ENCODE results near the gene RAD54L.
"Not testable (repeated sequence)": the region's sequence is repeated elsewhere in the genome, so short reads cannot be mapped to it uniquely, and the experiment has no call there.

Gene RAD54L

DNA sequence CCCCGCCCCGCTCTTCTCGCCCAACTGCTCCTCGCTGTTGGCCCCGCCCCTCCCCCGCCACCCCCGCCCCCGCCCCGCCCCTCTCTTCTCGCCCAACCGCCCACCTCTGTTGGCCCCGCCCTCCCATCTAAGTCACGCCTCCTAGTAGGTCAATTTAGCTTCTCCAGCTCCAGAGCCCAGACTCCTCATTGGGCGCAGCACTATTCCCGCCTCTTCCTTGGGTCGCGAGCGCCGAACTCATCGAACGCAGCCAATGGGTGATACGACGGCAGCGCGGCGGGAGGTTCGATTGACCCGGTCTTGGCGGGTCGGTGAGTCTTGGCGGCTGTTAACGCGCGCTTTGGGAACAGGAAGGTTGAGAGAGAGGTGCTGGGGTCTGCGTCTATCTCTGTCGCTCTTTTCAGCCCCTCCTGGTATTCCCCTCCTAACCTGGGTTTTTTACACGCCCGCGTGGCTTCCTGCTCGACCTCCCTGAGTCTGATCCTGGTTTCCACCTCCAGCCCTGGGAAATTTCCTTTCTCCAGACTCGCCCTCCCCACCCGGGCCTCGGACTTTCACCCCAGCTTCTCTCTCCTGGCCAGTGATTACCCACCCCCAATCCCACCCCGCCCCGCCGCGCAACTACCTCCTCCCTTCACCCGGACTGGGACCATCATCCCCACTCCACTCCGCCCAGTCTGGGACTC is at the start of gene RAD54L:
TSS of gene RAD54L (plus strand) at position 328 of the 686 bp plus-strand sequence. CDS start 643 bp downstream, outside the sequence.
- peak; percentile 98 for DNase-seq (ENCODE audit: low read depth)

DNA sequence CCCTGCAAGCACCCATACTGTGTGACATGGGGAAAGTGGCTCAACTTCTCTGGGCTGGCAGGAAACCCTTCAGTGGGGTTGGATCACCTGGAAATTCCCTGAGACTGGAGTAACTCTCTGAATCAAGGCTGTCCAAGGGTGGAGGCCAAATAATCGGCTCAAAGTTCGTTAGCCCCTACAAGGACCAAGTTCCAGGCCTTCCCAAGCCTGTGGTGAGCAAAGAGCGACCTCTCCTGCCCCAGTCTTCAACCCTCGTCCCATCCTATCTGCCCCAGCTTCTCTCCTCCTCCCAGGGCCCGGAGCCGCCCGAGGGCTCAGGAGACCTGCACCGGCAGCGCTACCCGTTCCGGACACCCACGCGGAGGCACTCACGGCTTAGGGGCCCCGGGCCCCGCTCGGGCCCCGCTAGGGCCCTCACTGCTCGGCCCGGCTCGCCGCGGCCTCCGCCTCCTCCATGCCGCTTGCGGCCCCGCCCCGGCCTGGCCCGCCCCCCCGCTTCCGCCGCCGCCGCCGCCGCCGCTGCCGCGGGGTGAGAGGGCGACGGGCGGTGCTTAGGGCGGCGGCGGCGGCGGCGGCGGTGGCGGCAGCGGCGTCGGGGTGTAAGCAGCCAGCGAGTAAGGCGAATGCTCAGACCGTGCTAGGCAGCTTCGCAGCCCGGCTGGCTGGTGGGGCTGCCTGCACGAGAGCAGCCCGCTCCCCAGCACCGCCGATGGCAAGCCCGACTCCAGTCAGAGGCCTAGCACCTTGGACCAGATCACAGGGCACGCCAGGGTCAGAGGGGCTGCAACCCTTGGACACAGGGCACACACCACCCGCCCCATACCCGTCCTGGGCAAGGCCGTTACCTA is 49.4 kb upstream of the RAD54L start, which contains the start of gene POMGNT1:
TSS of gene POMGNT1 (minus strand) at position 471 of the 848 bp plus-strand sequence. CDS start 613 bp downstream, outside the sequence.
- no peak for DNase-seq (ENCODE audit: low read depth)

DNA sequence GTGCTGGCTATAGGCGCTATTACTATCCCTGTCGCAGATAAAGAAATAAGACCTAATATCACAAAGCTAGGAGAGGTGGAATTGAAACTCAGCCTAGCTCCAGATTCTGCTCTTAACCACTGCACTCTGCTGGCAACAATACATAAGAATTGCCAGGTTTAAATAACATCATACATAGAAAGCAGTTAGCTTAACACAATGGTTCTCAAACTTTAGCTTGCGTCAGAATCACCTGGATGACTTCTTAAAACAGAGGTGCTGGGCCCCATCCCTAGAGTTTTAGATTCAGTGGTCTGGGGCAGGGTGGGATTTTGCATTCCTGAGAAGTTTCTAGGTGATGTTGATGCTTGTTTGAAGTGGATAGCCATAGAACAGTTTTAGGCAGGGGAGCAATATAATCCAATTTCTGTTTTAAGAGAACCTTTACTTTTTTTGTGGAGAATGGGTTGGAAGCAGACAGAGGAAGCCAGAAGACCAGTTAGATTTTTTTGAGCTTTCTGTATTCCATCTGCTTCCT is 48.3 kb upstream of the RAD54L start:
- DNase-seq (ENCODE audit: low read depth), result no peak

DNA sequence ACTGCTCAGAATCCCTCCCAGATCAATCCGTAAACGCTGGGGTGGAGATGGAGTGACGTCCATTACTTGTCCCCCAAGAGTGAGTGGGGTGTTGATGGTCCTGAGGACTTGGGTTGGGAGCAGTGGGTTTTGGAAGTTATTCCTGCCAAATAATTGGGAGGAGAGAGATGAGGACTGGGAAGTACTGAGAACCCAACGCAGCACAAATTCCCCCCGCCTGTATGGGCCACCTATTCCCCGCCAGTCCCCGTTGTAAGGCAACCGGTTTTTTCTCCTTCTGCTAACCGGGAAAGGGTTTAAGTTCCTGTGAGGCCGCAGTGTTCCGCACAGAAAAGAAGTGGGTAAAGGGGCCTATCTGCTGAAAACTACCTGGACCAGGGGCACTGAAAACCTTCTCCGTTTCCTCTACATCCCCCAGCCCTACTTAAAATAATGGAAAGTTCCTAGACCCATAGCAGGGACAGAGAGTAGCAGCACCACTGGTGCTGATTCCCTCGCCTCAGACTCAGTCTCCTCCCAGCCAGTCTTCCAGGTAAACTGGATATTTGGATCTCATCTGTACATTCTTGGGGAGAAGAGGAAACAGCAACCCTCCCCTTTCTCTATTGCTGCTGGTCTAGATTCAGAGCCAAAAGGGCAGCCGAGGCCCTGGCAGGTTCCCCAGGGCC is 43.7 kb upstream of the RAD54L start:
- DNase-seq (ENCODE audit: low read depth), result no peak

DNA sequence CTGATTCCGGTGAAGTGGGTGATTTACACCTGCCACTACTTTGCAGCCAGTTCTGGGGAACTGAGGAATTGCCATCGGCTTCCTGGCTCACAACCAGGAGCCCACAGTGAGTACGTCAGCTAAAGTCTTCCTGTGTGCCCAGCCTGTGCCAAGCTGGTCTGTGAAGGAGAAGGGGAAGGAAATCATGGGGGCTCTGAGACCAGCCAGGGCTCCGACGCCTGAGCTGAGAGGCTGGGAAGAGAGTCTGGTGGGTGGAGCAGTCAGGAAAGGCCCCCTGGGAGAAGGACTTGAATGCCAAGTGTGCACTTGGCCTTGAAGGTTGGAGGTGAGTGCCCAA is 43.2 kb upstream of the RAD54L start:
- no peak for DNase-seq (ENCODE audit: low read depth)

DNA sequence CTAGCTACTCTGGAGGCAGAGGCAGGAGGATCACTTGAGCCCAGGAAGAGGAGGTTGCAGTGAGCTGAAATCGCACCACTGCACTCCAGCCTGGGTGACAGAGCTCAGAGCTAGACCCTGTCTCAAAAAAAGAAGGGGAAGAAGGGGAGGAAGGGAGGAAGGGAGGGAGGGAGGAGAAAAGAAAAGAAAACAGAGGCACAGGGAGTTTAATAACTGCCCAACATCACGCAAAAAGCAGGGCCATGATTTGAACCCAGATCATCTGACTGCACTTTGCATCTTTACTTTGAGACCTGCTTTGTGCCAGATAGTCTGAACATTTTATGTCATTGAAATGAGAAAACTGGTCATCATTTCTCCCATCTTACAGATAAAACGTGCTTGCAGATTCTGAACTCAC is 42.4 kb upstream of the RAD54L start:
- no peak for DNase-seq (ENCODE audit: low read depth)

DNA sequence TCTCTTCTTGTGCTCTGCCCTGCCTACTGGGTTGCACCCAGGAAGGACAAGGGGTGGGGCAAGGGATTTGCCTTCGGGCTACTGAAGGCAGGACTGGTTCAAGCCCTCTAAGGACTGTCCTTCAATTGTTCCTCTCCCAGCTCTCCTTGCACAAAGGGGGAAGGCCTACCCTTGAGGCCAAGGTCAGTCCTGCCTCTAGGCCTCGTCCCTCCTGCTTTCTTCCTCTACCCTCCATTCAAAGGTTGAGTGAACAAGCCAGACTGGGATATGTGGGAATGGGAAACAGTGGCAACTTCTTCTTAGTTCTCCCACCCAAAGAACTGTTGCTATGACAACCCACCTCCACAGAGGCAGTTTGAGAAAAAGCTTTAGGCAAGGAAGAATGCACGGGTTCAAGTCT is 41.8 kb upstream of the RAD54L start:
- DNase-seq (ENCODE audit: low read depth), result no peak

DNA sequence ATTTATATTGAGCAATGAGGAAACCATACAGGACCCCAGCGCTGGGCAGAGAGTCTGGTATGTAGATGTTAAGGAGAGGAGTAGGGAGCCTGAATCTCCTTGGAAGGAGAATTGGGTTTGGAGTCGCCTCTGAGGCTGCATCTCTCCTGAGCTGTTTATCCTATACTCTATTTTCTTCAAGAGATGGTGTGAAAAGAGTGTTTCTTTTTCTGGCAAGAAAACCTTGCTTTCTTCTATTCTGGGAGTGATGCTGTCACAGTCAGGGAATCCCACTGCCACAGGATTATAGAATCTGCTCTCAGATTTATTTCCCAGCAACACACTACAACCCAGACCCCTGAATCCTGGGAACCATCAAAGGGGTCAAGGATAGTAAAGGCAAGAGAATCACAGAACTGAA is 41.2 kb upstream of the RAD54L start:
- no peak for DNase-seq (ENCODE audit: low read depth)

DNA sequence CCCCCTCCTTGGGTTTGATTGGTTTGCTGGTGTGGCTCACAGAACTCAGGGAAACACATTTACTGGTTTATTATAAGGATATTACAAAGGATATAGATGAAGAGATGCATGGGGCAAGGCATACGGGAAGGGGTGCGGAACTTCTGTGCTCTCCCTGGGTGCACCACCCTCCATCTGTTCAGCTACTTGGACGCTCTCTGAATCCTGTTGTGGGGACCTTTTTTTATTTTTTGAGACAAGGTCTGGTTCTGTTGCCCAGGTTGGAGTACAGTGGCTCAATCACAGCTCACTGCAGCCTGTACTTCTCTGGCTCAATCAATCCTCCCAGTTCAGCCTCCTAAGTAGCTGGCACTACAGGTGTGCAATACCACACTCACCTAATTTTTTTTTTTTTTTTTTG is 37.0 kb upstream of the RAD54L start:
- DNase-seq (ENCODE audit: low read depth), result no peak

DNA sequence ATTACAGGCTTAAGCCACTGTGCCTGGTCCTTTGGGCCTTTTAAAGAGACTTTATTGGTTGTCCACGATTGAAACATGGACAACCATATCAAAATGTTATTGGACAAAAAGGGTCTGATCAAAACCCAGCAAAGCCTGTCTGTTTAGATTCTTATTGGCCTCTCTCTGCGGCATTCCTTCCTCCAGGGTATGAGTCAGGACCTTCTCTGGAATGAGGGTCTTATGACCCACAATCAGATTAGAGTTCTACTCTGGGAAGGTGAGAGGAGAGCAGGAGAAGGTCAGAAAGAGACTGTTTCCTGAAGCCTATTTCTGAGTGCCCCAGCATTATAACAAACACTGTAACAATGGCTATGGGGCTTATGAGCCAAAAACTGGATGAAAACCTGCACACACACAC is 36.5 kb upstream of the RAD54L start:
- DNase-seq (ENCODE audit: low read depth), result no peak

DNA sequence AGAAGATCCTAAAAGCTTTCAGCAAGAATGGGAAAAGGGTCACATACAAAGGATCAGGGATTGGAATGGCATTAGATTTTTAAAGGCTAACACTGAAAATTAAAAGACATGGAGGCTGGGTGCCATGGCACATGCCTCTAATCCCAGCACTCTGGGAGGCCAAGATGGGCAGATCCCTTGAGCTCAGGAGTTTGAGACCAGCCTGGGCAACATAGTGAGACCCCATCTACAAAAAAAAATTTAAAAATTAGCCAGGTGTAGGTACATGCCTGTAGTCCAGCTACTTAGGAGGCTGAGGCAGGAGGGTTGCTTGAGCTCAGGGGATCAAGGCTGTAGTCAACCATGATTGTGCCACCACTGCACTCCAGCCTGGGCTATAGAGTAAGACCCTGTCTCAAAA is 32.1 kb upstream of the RAD54L start:
- no peak for DNase-seq (ENCODE audit: low read depth)

DNA sequence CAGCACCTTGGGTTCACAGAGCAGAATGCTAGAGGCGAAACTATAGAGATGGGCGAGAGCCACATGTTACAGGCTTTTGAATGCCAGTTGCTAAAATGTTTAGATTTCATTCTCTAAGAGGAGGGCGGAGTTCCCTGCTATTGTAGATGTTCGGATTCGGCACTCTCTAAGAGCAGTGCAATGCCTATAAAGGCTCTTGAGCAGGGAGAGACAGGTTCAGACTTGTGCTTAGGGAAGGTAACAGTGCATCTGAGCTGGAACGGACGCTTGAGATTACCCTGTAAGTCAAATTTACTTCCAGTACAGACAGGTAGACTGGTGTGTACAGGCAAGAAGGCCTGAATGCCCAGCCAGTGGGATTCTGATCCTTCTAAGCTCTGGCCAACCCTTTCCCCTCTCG is 29.1 kb upstream of the RAD54L start:
- DNase-seq (ENCODE audit: low read depth), result no peak

DNA sequence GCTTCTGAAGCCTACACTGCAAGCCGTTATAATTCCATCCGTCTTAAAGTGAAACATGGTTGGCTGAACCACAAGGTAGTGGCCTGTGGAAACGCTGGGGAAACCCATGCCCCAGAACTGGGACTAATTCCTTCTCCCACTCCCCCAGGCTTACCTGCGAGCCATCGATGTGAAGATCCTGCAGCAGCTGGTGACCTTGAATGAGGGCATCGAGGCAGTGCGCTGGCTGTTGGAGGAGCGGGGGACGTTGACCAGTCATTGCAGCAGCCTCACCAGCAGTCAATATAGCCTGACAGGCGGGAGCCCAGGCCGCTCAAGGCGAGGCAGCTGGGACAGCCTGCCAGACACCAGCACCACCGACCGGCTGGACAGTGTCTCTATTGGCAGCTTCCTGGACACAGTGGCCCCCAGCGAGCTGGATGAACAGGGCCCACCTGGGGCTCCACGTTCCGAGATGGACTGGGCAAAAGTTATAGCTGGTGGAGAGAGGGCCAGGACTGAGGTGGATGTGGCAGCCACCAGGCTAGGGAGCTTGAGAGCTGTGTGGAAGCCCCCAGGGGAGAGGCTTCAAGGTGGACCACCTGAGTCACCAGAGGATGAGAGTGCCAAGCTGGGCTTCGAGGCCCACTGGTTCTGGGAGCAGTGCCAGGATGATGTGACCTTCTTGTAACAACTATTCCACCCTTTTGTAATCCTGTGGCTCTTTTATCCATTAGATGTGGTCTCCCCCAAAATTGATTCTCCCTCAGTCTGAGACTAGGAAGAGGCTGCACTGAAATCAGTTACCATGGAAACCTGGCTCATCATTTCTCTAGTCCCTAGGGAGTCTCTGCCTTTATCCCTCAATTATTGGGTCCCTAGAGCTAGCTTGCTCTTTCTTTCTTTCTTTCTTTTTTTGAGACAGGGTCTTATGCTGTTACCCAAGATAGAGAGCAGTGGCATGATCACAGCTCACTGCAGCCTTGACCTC is 27.7 kb upstream of the RAD54L start:
- no peak for DNase-seq (ENCODE audit: low read depth)

DNA sequence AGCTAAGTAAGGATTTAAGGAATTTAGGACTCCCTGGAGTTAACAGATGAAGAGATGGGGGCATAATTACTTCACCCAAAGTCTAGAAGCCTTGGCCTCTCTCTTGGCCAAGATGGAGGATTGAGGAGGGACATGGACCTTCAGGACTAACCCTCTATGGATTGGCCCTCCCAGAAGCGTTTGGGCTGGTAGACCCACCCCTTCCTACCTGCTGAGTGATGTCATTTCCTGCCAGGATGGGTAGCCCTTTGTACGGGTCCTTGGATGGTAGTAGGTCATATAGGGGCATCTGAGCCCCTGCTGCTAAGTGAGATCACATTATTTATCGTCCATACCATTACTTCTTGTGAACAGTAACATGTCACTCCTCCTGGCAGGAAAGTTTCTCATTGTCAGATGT is 26.8 kb upstream of the RAD54L start:
- DNase-seq (ENCODE audit: low read depth), result no peak

DNA sequence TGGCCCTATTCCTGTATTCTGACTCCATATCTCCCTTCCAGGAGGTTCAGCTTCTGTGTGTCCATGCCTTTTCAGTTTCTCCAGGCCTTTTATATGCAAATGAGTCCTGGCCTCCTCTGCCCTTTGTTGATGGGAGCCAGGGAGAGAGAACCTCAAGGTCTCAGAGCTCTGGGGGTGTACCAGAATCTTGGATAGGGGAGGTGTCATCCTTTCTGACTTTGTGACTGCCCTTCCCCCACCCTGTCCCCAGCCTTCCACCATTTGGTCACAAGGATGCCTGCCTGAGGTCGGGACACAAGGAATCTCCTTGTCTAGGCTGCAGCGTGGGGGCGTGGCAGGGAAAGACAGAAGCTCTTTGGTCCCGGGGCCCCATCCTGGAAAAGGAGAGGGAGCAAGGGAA is 25.8 kb upstream of the RAD54L start:
- no peak for DNase-seq (ENCODE audit: low read depth)

DNA sequence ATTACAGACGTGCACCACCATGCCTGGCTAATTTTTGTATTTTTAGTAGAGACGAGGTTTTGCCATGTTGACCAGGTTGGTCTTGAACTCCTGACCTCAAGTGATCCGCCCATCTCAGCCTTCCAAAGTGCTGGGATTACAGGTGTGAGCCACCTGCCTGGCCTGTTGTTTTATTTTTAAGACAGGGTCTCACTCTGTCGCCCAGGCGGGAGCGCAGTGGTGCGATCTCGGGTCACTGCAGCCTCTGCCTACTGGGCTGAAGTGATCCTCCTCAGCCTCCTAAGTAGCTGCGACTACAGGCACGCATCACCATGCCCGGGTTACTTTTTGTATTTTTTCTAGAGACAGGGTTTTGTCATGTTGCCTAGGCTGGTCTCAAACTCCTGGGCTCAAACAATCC is 24.5 kb upstream of the RAD54L start:
- DNase-seq (ENCODE audit: low read depth), result not testable (repeated sequence)

DNA sequence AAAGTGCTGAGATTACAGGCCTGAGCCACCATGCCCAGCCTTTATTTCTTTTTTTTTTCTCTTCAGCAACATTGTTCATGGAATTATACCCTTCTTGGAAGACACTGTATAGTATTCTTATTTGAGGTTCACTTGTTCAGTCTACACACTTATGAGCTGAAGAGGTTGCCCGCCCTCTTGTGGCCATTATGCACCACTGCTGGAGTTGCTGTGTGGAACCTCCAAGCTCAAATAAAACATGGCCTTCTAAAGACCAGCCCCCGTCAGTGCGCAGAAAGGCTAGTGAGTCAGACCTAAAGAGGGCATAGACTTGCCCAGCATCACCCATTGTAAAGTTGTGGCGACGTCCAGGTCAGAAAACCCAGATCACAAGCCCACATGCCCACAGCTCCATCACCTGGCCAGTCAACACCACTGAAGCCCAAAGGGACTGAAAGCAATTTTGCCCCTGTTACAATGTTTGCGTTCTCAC is 24.1 kb upstream of the RAD54L start:
- DNase-seq (ENCODE audit: low read depth), result peak; percentile 81

DNA sequence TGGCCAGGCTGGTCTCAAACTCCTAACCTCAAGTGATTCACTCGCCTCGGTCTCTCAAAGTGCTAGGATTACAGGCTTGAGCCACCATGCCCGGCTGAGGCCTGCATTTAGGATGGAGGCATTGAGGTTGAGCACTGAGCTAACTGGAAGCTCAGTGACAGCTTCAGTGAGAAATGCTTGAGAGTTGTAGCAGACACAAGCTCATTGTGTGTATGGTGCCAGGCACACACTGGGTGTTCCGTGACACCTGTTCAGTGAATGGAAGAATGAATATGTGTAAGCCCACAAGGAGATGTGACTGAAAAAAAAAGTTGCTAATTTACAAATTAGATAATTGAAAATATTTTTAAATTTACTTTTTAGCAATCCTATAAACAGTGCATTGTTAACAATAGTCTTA is 22.6 kb upstream of the RAD54L start:
- no peak for DNase-seq (ENCODE audit: low read depth)

DNA sequence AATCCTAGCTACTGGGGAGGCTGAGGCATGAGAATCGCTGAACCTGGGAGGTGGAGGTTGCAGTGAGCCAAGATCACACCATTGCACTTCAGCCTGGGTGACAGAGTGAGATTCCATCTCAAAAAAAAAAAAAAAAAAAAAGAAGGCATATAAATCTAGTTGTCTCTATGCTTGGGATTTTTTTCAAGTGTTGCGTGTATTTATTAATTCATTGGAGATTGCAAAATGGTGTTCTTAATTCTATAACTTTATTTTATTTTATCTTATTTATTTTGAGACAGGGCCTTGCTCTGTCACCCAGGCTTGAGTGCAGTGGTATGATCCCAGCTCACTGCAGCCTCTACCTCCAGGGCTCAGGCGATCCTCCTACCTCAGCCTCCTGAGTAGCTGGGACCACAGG is 16.3 kb upstream of the RAD54L start:
- not testable (repeated sequence) for DNase-seq (ENCODE audit: low read depth)

DNA sequence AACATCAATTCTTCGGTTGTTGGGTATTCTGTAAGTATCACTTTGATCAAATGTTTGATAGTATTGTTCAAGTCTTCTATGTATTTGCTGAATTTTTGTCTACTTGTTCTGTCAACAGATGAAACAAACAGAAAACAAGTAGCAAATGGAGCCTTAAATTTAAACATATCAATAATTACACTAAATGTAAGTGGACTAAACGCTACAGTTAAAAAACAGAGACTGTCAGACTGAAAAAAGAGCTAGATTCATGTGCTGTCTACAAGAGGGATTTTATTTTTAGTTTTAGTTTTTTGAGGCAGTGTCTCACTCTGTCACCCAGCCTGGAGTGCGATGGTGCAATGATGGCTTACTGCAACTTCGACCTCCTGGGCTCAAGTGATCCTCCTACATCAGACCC is 10.7 kb upstream of the RAD54L start:
- DNase-seq (ENCODE audit: low read depth), result no peak

DNA sequence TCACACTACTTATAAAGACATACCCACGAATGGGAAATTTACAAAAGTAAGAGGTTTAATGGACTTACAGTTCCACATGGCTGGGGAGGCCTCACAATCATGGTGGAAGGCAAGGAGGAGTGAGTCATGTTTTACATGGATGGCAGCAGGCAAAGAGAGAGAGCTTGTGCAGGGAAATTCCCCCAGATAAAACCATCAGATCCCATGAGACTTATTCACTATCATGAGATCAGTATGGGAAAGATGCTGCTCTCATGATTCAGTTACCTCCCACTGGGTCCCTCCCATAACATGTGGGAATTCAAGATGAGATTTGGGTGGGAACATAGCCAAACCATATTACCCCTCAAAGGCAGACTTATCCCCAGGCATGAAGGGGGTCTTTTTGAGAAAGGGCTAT is 8.7 kb upstream of the RAD54L start:
- not testable (repeated sequence) for DNase-seq (ENCODE audit: low read depth)

Measured in HS-27A (cell line).